NCI-H2196 (cell line): ENCODE results near the gene STRIP1.

Source experiments
- DNase-seq: peaks from one replicate; lab custom pipeline; 2025; ENCODE audit not compliant: unreplicated experiment; lab: John Stamatoyannopoulos, UW

The STRIP1 gene

GRCh38 chr1:110050602-110051261 is 16.3 kb downstream of the STRIP1 start:
- DNase-seq, result no peak

GRCh38 chr1:110051262-110051648 is 16.8 kb downstream of the STRIP1 start:
- no peak for DNase-seq

GRCh38 chr1:110053552-110054428 is 19.4 kb downstream of the STRIP1 start:
- peak; percentile 57 for DNase-seq

- no peak for DNase-seq
Observed at GRCh38 chr1:110055493-110056284, 21.3 kb downstream of the STRIP1 start.

- DNase-seq, result no peak
Observed at GRCh38 chr1:110056285-110056683, 21.9 kb downstream of the STRIP1 start.

- no peak for DNase-seq
Observed at GRCh38 chr1:110056776-110057175, 22.4 kb downstream of the STRIP1 start.

- no peak for DNase-seq
Observed at GRCh38 chr1:110057963-110058518, 23.6 kb downstream of the STRIP1 start.

- DNase-seq, result no peak
Observed at GRCh38 chr1:110058591-110058990, 24.2 kb downstream of the STRIP1 start.

GRCh38 chr1:110059133-110059863 is 24.9 kb downstream of the STRIP1 start:
- no peak for DNase-seq

- DNase-seq, result peak; percentile 14
Observed at GRCh38 chr1:110060034-110060661, 25.7 kb downstream of the STRIP1 start.

- DNase-seq, result no peak
Observed at GRCh38 chr1:110060662-110061060, 26.2 kb downstream of the STRIP1 start.

GRCh38 chr1:110061341-110061740 is 26.9 kb downstream of the STRIP1 start:
- DNase-seq, result no peak

GRCh38 chr1:110062612-110063011 is 28.2 kb downstream of the STRIP1 start:
- no peak for DNase-seq

- DNase-seq, result no peak
Observed at GRCh38 chr1:110063781-110064180, 29.4 kb downstream of the STRIP1 start.

- DNase-seq, result no peak
Observed at GRCh38 chr1:110064576-110065337, 30.3 kb downstream of the STRIP1 start.

- no peak for DNase-seq
Observed at GRCh38 chr1:110065841-110066240, 31.4 kb downstream of the STRIP1 start.

- DNase-seq, result no peak
Observed at GRCh38 chr1:110067479-110067892, 33.1 kb downstream of the STRIP1 start.

GRCh38 chr1:110067893-110068645 is 33.6 kb downstream of the STRIP1 start:
- no peak for DNase-seq
